K562 (cell line): ENCODE data around the gene FGF1. TPM values are rescaled to one million over a fixed set of nuclear protein-coding genes. Genes with fewer than 3 reads are reported as not detected.

Source experiments
- FOSL1 ChIP-seq: fragments of 200-800 bp; sonication (Bioruptor generic); conservative IDR thresholded peaks from 2 replicates; pipeline ENCODE4 v1.6.1; 2016; ENCODE audit warnings: missing genetic modification characterization, missing compliant biosample characterization
- GTF2E2 ChIP-seq: fragments of 200-800 bp; sonication (Bioruptor generic); IDR thresholded peaks from 2 replicates; pipeline ENCODE4 v1.6.1; 2016; ENCODE audit warnings: missing genetic modification characterization, missing compliant biosample characterization
- HCFC1 ChIP-seq: IDR thresholded peaks from 2 replicates; pipeline ENCODE4 v1.6.1; 2012; ENCODE audit warnings: low read depth, low read length, improper control_type of control experiment
- L3MBTL2 ChIP-seq: fragments of 450-650 bp; IDR thresholded peaks from 2 replicates; pipeline ENCODE4 v1.6.1; 2016; ENCODE audit warnings: mild to moderate bottlenecking, moderate library complexity
- MEIS2 ChIP-seq: fragments of 450-650 bp; IDR thresholded peaks from 2 replicates; pipeline ENCODE4 v1.6.1; 2014; ENCODE audit warnings: mild to moderate bottlenecking; ENCODE audit not compliant: partially characterized antibody
- PCBP1 ChIP-seq: fragments of 200-400 bp; formaldehyde crosslinking; IDR thresholded peaks from 2 replicates; pipeline ENCODE4 v1.6.1; 2018; ENCODE audit warnings: mild to moderate bottlenecking, low read depth, low read length; ENCODE audit not compliant: poor library complexity, severe bottlenecking
- POLR2H ChIP-seq: IDR thresholded peaks from 2 replicates; pipeline ENCODE4 v1.6.1; 2016; ENCODE audit warnings: missing genetic modification characterization, low read depth, mild to moderate bottlenecking, control low read depth, missing compliant biosample characterization, moderate library complexity
- RUNX1 ChIP-seq: sonication (generic); IDR thresholded peaks from 2 replicates; pipeline ENCODE4 v1.6.1; 2016; ENCODE audit warnings: antibody characterized with exemption, low read depth
- SMARCC2 ChIP-seq: fragments of 450-650 bp; IDR thresholded peaks from 2 replicates; pipeline ENCODE4 v1.6.1; 2017; ENCODE audit warnings: antibody characterized with exemption, moderate library complexity, mild to moderate bottlenecking, low read depth
- ZNF175 ChIP-seq: fragments of 200-800 bp; sonication (Bioruptor generic); IDR thresholded peaks from 2 replicates; pipeline ENCODE4 v1.6.1; 2016; ENCODE audit warnings: low read depth, mild to moderate bottlenecking, missing genetic modification characterization, missing compliant biosample characterization
- ZNF449 ChIP-seq: fragments of 250-450 bp; sonication (Bioruptor Pico); IDR thresholded peaks from 2 replicates; pipeline ENCODE4 v1.8.0; 2022; ENCODE audit warnings: moderate library complexity, mild to moderate bottlenecking, inconsistent platforms
- polyA plus RNA-seq, 8 experiments: library from polyadenylated mRNA; depleted of rRNA in 4 of 8; stranded (reverse) in 5 of 8; unstranded in 3 of 8; fragments of >200 nt; fragmentation: Nextera tagmentation in 2 of 8; fragmentation: Illumina TruSeq in 1 of 8; extraction: Ambion mirVana in 2 of 8; extraction: Trizol in 1 of 8; gene quantifications; 2 replicates each; pipeline versions ENCODE4 v1.2.1 to v1.2.3, GENCODE V29; 2011 to 2014; ENCODE audit warnings: inconsistent platforms in 1 of 8, missing spikeins in 1 of 8
- total RNA-seq, 7 experiments: library from RNA; depleted of rRNA in 6 of 7; stranded (reverse); fragments of >200 nt in 6 of 7; fragmentation: Illumina TruSeq in 2 of 7; extraction: Trizol in 2 of 7; gene quantifications; 2 replicates each; pipeline versions ENCODE4 v1.2.1 to v1.2.3, GENCODE V29; 2011 to 2021; ENCODE audit warnings: low replicate concordance in 1 of 7

The FGF1 gene
- total and polyA plus RNA-seq, 9 of the 15 experiments (the other 6 are each of a cell fraction or from before 2014, with no cell fraction given), result not detected

- peak; percentile 83 for TF ChIP-seq POLR2H (tag)
- no peak for TF ChIP-seq SMARCC2
- TF ChIP-seq ZNF449, result 0 out of 2 replicates have a peak, but pooled peaks have one; percentile 25
- TF ChIP-seq L3MBTL2, result no peak
- peak; percentile 81 for TF ChIP-seq FOSL1 (tag)
- no peak for TF ChIP-seq RUNX1
- 0 out of 2 replicates have a peak, but pooled peaks have one; percentile 54 for TF ChIP-seq GTF2E2 (tag)
- peak; percentile 24 for TF ChIP-seq MEIS2
- peak; percentile 87 for TF ChIP-seq ZNF175 (CRISPR knock-in tag)
- TF ChIP-seq HCFC1, result no peak
- TF ChIP-seq PCBP1, result no peak
Measured at GRCh38 chr5:142726188-142726731, 40.4 kb upstream of the FGF1 start (continued).
